HT-29 (cell line): ENCODE measurements around the gene TAF3. TPM values are rescaled to one million over a fixed set of nuclear protein-coding genes. Genes with fewer than 3 reads are reported as not detected.
"Not testable (repeated sequence)": the region's sequence is repeated elsewhere in the genome, so short reads cannot be mapped to it uniquely, and the experiment has no call there.

Source experiments
- DNase-seq: peaks from one replicate; pipeline ENCODE4 v3.0.0-alpha.2; 2015; ENCODE audit warnings: low spot score
- total RNA-seq: library from RNA; depleted of rRNA; stranded (reverse); fragments of >200 nt; shearing (Covaris generic); gene quantifications from 2 replicates; pipeline ENCODE4 v1.2.3, GENCODE V29; 2014; rRNA removed

TAF3 gene
- total RNA-seq = 2.3 and 2.5 TPM in 2 replicates

- DNase-seq = peak; percentile 94
These were observed at the start of gene TAF3 for GRCh38 chr10:7818295-7819120. TSS of gene TAF3 (plus strand) at chr10:7818505. CDS start at chr10:7818710, 205 bp downstream.

- DNase-seq = no peak
These were observed 44.2 kb upstream of the TAF3 start for GRCh38 chr10:7773845-7774801.

GRCh38 chr10:7776777-7777176, 41.5 kb upstream of the TAF3 start:
- DNase-seq = no peak

GRCh38 chr10:7782194-7782593, 36.1 kb upstream of the TAF3 start:
- not testable (repeated sequence) for DNase-seq

GRCh38 chr10:7786430-7786829, 31.9 kb upstream of the TAF3 start:
- DNase-seq = no peak

- peak; percentile 19 for DNase-seq
These were observed 31.0 kb upstream of the TAF3 start for GRCh38 chr10:7787150-7787856.

GRCh38 chr10:7787857-7788638, 30.3 kb upstream of the TAF3 start, which contains the start of the genes ATP5F1C and KIN:
TSS of gene ATP5F1C (plus strand) at chr10:7788177. CDS start at chr10:7788208, 31 bp downstream.
TSS of gene KIN (minus strand) at chr10:7787993. CDS start at chr10:7787933, 60 bp downstream.
- peak; percentile 99 for DNase-seq

GRCh38 chr10:7788639-7789286, 29.5 kb upstream of the TAF3 start:
- peak; percentile 49 for DNase-seq

- DNase-seq = peak; percentile 27
These were observed 28.9 kb upstream of the TAF3 start for GRCh38 chr10:7789390-7789789.

- DNase-seq = no peak
These were observed 25.8 kb upstream of the TAF3 start for GRCh38 chr10:7792541-7792940.

GRCh38 chr10:7794251-7795026, 23.9 kb upstream of the TAF3 start:
- no peak for DNase-seq

GRCh38 chr10:7795605-7796004, 22.7 kb upstream of the TAF3 start:
- no peak for DNase-seq

- DNase-seq = peak; percentile 26
These were observed 20.7 kb upstream of the TAF3 start for GRCh38 chr10:7797582-7797981.

- DNase-seq = no peak
These were observed 15.7 kb upstream of the TAF3 start for GRCh38 chr10:7802606-7803005.

- DNase-seq = no peak
These were observed 14.1 kb upstream of the TAF3 start for GRCh38 chr10:7804216-7804615.

- DNase-seq = no peak
These were observed 13.6 kb upstream of the TAF3 start for GRCh38 chr10:7804741-7805140.

- DNase-seq = no peak
These were observed 9.5 kb upstream of the TAF3 start for GRCh38 chr10:7808686-7809267.

- no peak for DNase-seq
These were observed 7.9 kb upstream of the TAF3 start for GRCh38 chr10:7810443-7810842.

- no peak for DNase-seq
These were observed 7.3 kb upstream of the TAF3 start for GRCh38 chr10:7811000-7811399.
